HepG2 (cell line): ENCODE results near the gene PRR22. TPM values are rescaled to one million over a fixed set of nuclear protein-coding genes. Genes with fewer than 3 reads are reported as not detected.

Experiments
- ATAC-seq: fragments of 200-7000 bp; cut with Tn5 transposase; 3 replicates; pipeline ENCODE4 v1.9.1; 2020; ENCODE audit warnings: mild to moderate bottlenecking, moderate library complexity
- BruUV-seq: library from RNA; stranded (reverse); fragments of 400-500 nt; replicated peaks from 2 replicates; lab custom pipeline; 2021; lab: Mats Ljungman, UMichigan
- CTCF ChIA-PET: fragments of 300-600 bp; formaldehyde crosslinking; extraction: SDS; loops from one replicate; lab custom pipeline; 2021; ENCODE audit warnings: low total read pairs, inconsistent platforms, low intra/inter-chr PET ratio; lab: Yijun Ruan, JAX
- POLR2A ChIA-PET: fragments of 350-600 bp; sonication (Branson Sonifier 250); formaldehyde crosslinking; loops from one replicate; lab custom pipeline; 2020; ENCODE audit warnings: antibody characterized with exemption, inconsistent platforms; lab: Yijun Ruan, JAX
- DNase-seq: peaks from one replicate; pipeline ENCODE4 v3.0.0-alpha.2; 2015; ENCODE audit warnings: low spot score
- FAIRE-seq: peaks from 3 replicates; lab custom pipeline; 2011; peaks lifted over from hg19 to GRCh38; lab: Jason Lieb, UNC
- H2AFZ ChIP-seq: one replicate; pipeline ENCODE4 v1.6.1; 2011; ENCODE audit warnings: low read length, inconsistent platforms
- H3K27ac ChIP-seq: fragments of 300-600 bp; 3 replicates; pipeline ENCODE4 v1.8.0; 2011; ENCODE audit warnings: mixed run types, mild to moderate bottlenecking, mixed read lengths, low read length, inconsistent platforms; ENCODE audit not compliant: insufficient read depth; ENCODE audit errors: extremely low read length
- H3K27me3 ChIP-seq, 2 experiments: fragments of 200-600 bp in 1 of 2; 2 replicates in 1 of 2; 3 replicates in 1 of 2; pipeline versions ENCODE4 v1.6.0 to v1.8.0; 2011; ENCODE audit warnings: low read length in 2 of 2, mild to moderate bottlenecking in 2 of 2, moderate library complexity in 2 of 2, inconsistent platforms in 1 of 2; ENCODE audit not compliant: insufficient read depth in 2 of 2, control insufficient read depth in 1 of 2
- H3K36me3 ChIP-seq, 2 experiments: fragments of 200-600 bp in 1 of 2; replicated peaks in 1 of 2; 2 replicates in 1 of 2; 3 replicates in 1 of 2; pipeline versions ENCODE4 v1.5.1 to v1.8.0; 2011; ENCODE audit warnings: low read length in 2 of 2, inconsistent platforms in 1 of 2; ENCODE audit not compliant: insufficient read depth in 2 of 2, control insufficient read depth in 1 of 2
- H3K4me1 ChIP-seq: 2 replicates; pipeline ENCODE4 v1.5.1; 2012; ENCODE audit warnings: low read length, inconsistent platforms; ENCODE audit not compliant: insufficient read depth
- H3K4me2 ChIP-seq: 2 replicates; pipeline ENCODE4 v1.6.0; 2011; ENCODE audit warnings: low read depth, low read length, inconsistent platforms
- H3K4me3 ChIP-seq, 3 experiments: fragments of 200-600 bp in 1 of 3; sonication (generic), shearing (Covaris generic) in 1 of 3; replicated peaks in 1 of 3; 2 replicates each; pipeline ENCODE4 v1.5.1; 2011 to 2016; ENCODE audit warnings: low read length in 3 of 3, inconsistent platforms in 2 of 3, low read depth in 2 of 3, mild to moderate bottlenecking in 2 of 3, control low read depth in 1 of 3, mixed read lengths in 1 of 3; ENCODE audit not compliant: insufficient read depth in 1 of 3
- H3K79me2 ChIP-seq: one replicate; pipeline ENCODE4 v1.6.1; 2011; ENCODE audit warnings: low read length, inconsistent platforms; ENCODE audit not compliant: insufficient read depth
- H3K9ac ChIP-seq: 2 replicates; pipeline ENCODE4 v1.6.0; 2011; ENCODE audit warnings: mild to moderate bottlenecking, low read depth, low read length, inconsistent platforms; ENCODE audit not compliant: insufficient read depth
- H3K9me3 ChIP-seq: 2 replicates; pipeline ENCODE4 v1.5.1; 2012; ENCODE audit warnings: mild to moderate bottlenecking, low read length
- H4K20me1 ChIP-seq: 2 replicates; pipeline ENCODE4 v1.6.0; 2011; ENCODE audit warnings: inconsistent platforms, mild to moderate bottlenecking, low read length, moderate library complexity; ENCODE audit not compliant: insufficient read depth
- FOXK2 ChIP-seq: fragments of 450-650 bp; IDR thresholded peaks from 2 replicates; pipeline ENCODE4 v1.6.1; 2016
- MNT ChIP-seq: fragments of 450-650 bp; IDR thresholded peaks from 2 replicates; pipeline ENCODE4 v1.6.1; 2016
- RERE ChIP-seq: IDR thresholded peaks from 2 replicates; pipeline ENCODE4 v1.6.1; 2016; ENCODE audit warnings: low read depth, missing genetic modification reagents, missing compliant biosample characterization
- WGBS: methylation state at CpG from one replicate; pipeline ENCODE4 v1.1.6; 2017; ENCODE audit warnings: low lambda C conversion rate; 5-methylcytosine and 5-hydroxymethylcytosine counted together
- in situ Hi-C: cut with HindIII; loops from 2 replicates; pipeline ENCODE4 v1.10.0; 2017; ENCODE audit warnings: low pct_unique_long_range_greater_than_20kb; ENCODE audit not compliant: extremely low pct_ligation_motif_present
- intact Hi-C: fragments of 100-400 bp; cut with micrococcal nuclease; formaldehyde crosslinking; loops from one replicate; pipeline ENCODE4 v1.10.0; 2022; ENCODE audit not compliant: unreplicated experiment
- polyA plus RNA-seq, 8 experiments: library from polyadenylated mRNA; depleted of rRNA in 3 of 8; stranded (reverse) in 7 of 8; unstranded in 1 of 8; fragments of >200 nt; fragmentation: Illumina TruSeq in 4 of 8; extraction: Trizol in 4 of 8; gene quantifications; 2 replicates each; pipeline versions ENCODE4 v1.2.1 to v1.2.3, GENCODE V29; 2011 to 2016; ENCODE audit warnings: low read depth in 4 of 8, missing spikeins in 1 of 8, mixed read lengths in 1 of 8; ENCODE audit not compliant: insufficient read depth in 1 of 8
- total RNA-seq, 5 experiments: library from RNA; depleted of rRNA; stranded (reverse); fragments of >200 nt; fragmentation: Illumina TruSeq; extraction: Trizol; gene quantifications; 2 replicates each; pipeline ENCODE4 v1.2.3, GENCODE V29; 2016; ENCODE audit warnings: low read depth in 1 of 5

Gene PRR22
- total and polyA plus RNA-seq, 2 of the 13 experiments (the other 11 are each of a cell fraction or from before 2014, with no cell fraction given) = 0.84 to 2.3 TPM

- Histone ChIP-seq H3K36me3 (no peaks in the 10 kb centered on the region), H3K27me3 (peaks cover 1 to 8% of the 10 kb centered on the region in 2 experiments; a peak in 2 of 5 replicates), H4K20me1 (no peaks in the 10 kb centered on the region), H2AFZ (no peak overlapping the region), H3K4me2 (no peak overlapping the region), H3K9me3 (no peaks in the 10 kb centered on the region), H3K4me3 (no peak overlapping the region), H3K9ac (no peak overlapping the region), H3K4me1 (peaks cover 27% of the 10 kb centered on the region), H3K27ac (no peak overlapping the region), H3K79me2 (no peaks in the 10 kb centered on the region)
- ATAC-seq = no peak
- 55% methylated on average over 19 of the region's 19 CpGs for WGBS
- ChIA-PET POLR2A (no interaction called here), CTCF (no interaction called here)
- DNase-seq = no peak
- in situ Hi-C loops = no loop called here
- intact Hi-C loops = no loop called here
- FAIRE-seq = no peak
- BruUV-seq = no TSS peak
- TF ChIP-seq FOXK2 = no peak
- no peak for TF ChIP-seq RERE (CRISPR knock-in tag)
- peak; percentile 29; the same call in 1 of the 2 replicates for TF ChIP-seq MNT
Measured at GRCh38 chr19:5742051-5742450, 42.5 kb downstream of the PRR22 start.
